Measurements from ENCODE around the gene ATP9A.

- TF ChIP-seq RAD21 (conservative IDR thresholded peaks at IDR 0.05): no peak
- no peak for TF ChIP-seq EZH2 (IDR thresholded peaks at IDR 0.05; ENCODE audit: borderline replicate concordance, insufficient read depth, low read length, poor library complexity, severe bottlenecking)
- TF ChIP-seq CTCF (IDR thresholded peaks at IDR 0.05; ENCODE audit: poor library complexity, severe bottlenecking): no peak
- no peak for TF ChIP-seq EP300 (conservative IDR thresholded peaks at IDR 0.05; ENCODE audit: poor library complexity, severe bottlenecking)
- TF ChIP-seq MXI1 (conservative IDR thresholded peaks at IDR 0.05; ENCODE audit: poor library complexity, severe bottlenecking): no peak
- TF ChIP-seq SMC3 (conservative IDR thresholded peaks at IDR 0.05; ENCODE audit: poor library complexity): no peak
- no peak for TF ChIP-seq REST (IDR thresholded peaks at IDR 0.05; ENCODE audit: borderline replicate concordance)
- TF ChIP-seq TAF1 (IDR thresholded peaks at IDR 0.05; ENCODE audit: low read depth): no peak
- TF ChIP-seq POLR2AphosphoS5 (IDR thresholded peaks at IDR 0.05): no peak
Measured at GRCh38 chr20:51591871-51592270, 176.3 kb downstream of the ATP9A start.

Measured in neural cell (in vitro differentiated cells).